HG02970 (cell line): ENCODE results near the gene FKBP8.

Source experiments
- ATAC-seq: cut with Tn5 transposase; IDR thresholded peaks from one replicate; pipeline ENCODE4 v1.9.1; 2021; ENCODE audit warnings: mild to moderate bottlenecking, moderate library complexity, moderate number of reproducible peaks; ENCODE audit not compliant: unreplicated experiment, low FRiP score

Gene FKBP8

DNA sequence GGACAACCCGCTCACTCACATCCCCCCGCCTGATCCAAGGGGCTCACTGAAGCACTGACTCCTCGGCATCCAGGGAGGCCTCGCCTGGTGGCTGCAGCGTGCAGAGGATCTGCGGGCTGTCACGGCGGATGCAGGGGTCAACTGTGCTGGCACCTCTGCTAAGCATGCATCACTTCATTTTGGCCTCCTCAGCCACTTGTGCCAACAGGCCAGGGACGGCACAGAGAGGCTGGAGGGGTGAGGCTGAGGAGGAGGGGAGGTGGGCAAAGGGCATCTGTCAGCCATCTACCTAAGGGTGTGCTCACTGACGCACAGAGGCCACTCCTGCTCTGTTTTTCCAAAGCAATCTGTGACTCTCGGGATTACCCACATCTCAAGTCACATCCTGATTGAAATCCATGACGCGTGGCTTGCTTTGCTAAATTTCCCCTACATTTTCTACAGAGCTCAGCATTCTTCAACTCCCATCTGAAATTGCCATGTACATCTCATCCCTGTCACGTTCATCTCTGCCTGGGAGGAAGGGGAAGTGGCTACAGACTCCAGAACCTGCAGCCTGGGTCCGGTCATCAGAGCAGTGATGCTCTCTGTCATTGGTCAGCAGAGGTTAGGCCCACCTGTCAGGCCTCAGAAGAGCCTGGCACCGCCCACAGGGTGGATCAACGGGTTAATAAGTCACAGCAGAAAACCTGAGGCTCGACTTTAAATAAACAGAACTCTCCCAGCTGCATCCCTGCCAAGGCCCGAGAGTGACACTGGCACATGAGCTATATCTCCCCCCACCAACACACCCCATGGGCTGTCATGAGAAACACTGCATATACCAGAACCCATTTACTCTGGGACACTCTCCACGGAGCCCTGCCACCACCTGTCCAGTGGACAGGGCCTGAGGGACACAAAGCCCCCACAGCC is 39.1 kb downstream of the FKBP8 start:
- no peak for ATAC-seq

DNA sequence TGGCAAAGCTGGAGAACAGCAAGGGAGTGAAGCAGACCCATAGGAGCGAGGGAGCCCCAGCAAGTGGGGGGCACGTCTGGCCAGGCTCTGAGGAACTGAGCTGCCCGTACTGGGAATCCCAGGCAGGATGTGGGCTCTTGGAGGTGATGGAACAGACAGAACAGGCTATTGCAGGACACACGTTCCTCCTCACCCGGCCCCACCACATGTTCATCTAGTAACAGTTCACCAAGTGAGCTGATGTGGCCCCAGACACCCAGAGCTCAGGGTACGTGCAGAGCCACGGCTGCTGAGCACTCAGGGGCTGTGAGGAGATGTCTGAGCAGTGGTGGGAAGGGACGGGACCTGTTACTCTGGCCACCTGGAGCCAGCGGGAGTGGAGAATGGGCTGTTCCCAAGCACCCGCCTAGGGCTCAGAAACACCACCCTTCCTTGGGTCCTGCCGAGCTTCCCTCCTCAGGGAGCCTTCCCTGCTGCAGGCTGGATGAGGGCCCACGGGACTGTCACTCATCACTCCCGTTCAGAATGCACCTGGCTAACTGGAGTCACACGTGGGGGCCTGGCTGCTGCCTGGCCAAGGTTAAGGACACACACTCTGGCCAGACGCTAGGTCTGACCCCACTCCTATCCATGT is 39.9 kb downstream of the FKBP8 start:
- ATAC-seq, result no peak

DNA sequence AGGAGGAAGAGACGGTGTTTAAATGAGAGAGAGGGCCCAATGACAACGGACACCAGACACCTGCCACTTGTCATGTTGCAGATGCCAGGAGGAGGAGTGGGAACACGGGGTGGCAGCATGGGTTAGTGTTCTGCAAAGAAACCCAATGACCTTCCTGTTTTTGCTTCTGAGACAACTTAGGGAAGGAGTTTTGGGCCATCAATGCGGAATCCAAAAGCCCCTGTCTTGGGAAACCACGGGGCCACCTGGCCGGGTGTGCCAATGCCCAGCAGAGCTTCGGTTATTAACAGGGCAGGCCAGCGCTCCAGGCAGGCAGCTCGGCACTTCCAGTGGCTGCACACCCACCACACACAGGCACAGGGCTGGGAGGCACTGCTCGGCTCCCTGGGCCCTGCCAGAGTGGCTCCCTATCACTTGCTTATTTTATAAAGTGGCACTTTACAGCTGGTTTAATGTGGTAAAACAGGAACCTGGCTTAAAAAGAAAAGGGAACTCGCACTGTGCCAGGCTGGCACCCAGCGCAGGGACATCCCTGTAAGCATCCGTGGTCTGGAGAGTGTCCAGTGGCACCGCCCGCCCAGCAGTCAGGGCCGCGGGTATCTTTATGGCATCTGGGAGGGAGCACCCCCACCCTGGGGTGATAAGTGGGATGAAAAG is 40.6 kb downstream of the FKBP8 start:
- ATAC-seq, result no peak

DNA sequence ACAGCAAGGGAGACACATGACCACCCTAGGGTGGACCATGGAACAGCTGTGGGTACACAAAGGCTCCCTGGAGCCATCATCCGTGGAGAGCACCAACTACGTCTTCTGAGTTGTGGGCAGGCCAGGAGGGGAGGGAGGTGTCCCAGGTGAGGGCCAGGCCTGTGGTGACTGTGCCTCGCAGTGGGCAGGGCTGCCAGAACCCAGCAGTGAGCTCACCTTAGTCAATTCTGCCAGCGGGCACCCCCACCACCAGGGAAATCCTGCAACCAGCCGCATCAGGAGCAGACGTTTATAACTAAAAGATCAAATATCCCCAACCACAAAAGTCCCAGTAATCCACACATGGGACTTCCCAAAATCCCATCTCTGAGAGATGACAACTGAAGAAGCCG is 41.1 kb downstream of the FKBP8 start:
- no peak for ATAC-seq

DNA sequence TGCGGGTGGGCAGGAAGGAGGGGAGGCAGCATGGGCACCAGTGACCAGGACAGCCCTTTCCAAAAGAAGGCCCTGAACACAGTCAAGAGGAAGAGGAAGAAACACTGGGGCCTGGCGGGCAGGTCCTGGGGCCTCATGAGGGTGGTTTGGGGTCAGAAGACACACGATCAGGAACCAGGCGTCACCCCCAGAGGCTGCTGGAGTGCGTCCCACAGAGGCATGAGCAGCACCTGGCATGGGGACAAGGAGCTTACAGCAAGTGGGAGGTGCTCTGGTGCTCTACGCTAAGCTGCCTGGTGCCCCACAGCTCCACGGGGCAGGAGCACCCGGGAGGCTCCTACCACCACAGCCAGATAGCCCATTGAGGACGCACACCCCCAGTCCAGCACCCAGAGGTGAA is 41.5 kb downstream of the FKBP8 start:
- no peak for ATAC-seq

DNA sequence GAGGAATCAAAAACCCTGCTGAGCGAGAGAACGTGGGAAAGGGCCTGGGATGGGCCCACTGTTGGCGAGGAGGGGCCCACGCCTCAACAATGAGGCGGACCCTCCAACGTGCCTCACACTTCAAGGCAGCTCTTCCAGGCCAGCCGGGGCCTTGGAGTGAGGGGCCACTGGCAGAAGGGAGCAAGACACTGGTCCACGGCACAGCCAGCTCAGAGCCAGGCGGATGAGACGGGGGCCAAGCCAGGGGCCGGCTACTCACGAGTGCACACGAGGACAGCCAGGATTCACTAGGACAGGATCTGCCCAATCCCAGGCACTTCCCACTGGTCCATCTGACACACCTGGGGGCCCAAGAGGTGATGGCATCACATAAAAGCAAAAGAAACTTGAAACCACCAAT is 42.0 kb downstream of the FKBP8 start:
- ATAC-seq, result no peak

DNA sequence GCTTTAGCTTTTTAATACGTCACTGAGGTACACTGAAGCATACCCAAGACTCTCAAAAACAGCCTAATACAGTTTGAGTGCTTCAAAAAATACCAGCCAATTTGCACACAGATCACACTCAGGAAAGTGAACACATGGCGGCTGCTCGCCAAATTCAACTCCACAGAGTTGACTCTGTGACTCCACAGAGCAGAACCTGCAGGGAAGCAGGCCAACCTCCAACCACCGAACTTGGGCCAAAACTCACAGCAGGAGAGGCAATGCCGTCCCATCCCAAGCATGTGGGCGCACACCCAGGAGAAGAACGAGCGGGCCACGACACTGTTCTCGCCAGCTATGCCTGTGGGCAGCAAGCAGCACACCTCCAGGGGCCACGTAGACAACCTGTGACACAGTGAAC is 42.6 kb downstream of the FKBP8 start:
- no peak for ATAC-seq

DNA sequence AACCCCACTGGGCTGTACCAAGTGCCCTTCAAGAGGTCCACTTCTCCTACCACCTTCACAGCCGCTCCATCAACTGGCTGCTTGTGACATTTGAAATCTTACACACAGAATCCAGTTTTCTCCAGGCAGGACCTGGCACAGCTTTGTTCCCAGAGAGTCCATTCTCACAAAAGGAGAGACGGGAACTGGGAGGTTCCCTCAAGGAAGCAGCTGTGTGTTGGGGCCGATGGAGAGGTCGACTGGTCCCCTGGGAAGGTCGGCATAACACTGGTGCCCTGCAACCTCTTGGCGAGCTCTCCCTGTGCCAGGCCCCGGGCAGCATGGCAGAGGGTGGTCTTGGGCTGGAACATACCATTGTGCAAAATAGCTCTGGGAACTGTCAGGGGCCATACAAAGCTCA is 43.0 kb downstream of the FKBP8 start:
- no peak for ATAC-seq

DNA sequence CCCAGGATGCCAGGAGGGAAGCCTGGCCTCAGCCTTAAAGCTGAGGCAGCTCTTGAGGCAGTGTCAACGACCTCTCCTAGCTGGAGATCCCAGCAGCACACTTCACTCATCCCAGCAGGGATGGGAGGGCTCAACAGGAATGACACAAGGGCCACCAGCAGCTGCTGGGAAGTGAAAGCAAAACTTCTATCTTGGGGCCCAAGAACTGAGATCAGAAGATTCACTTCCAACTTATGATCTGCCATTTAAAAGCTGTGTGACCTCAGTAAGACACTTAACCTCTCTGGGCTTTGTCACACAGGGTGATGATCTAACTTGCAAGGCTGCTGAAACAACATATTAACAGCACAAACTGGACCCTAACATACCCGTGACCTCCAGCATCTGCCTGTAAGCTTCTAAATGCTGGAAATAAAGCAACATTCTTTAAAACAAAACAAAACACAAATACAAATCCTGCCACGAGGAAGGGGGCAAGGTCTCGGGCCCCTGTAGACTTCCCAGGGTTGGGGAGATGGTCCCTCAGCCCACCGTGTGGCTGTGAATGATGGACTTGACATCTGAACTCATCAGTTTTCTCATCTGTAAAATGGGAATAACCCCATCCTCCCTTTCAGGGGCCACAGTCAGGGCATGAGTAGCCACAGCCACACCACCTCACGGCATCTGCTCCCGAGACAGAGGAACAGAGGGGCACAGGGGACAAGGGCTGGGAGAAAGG is 44.2 kb downstream of the FKBP8 start:
- no peak for ATAC-seq

DNA sequence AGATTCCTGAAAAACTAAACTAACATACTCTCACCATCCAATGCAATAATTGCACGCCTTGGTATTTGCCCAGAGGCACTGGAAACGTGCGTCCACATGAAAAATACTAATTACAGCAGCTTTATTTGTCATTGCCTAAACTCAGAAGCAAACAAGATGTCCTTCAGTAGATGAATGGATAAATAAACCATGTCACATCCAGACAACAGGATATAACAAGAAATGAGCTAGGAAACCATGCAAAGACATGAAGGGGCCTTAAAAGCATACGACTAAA is 46.5 kb downstream of the FKBP8 start:
- ATAC-seq, result no peak

DNA sequence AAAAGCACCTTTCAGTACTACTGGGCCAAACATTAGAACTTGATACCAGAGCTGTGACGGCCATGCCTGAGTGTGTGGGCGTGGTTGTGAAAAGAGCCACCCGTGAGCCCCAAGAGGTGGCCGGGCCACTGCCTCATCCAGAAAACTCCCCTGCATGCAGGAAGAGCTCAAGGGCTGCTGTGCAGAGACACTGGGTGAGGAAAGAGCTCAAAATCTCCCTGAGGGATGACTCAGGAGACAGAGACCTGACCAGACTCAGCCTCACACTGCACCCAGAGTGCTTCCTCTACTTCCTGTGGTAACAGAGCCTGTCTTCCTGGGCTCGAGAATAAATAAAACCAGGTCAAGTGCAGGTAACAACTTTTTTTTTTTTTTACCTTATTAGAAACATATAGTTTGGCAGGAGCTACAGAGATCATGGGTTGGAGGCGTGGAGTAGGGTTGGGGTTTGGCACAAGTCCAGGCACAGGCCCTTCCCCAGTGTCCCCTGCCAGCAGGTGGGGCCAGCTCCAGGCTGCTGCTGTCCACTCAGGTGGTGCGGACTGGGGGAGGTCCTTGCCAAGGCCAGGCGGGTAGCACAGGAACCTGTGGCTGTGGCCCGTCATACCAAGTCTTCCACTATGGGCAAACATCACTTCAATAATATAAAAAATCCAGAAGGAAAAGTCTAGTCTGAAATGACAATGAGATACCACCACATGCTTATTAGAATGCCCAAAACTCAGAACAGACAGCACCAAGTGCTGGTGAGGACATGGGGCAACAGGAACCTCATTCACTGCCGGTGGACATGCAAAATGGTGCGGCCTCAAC is 47.0 kb downstream of the FKBP8 start:
- no peak for ATAC-seq

DNA sequence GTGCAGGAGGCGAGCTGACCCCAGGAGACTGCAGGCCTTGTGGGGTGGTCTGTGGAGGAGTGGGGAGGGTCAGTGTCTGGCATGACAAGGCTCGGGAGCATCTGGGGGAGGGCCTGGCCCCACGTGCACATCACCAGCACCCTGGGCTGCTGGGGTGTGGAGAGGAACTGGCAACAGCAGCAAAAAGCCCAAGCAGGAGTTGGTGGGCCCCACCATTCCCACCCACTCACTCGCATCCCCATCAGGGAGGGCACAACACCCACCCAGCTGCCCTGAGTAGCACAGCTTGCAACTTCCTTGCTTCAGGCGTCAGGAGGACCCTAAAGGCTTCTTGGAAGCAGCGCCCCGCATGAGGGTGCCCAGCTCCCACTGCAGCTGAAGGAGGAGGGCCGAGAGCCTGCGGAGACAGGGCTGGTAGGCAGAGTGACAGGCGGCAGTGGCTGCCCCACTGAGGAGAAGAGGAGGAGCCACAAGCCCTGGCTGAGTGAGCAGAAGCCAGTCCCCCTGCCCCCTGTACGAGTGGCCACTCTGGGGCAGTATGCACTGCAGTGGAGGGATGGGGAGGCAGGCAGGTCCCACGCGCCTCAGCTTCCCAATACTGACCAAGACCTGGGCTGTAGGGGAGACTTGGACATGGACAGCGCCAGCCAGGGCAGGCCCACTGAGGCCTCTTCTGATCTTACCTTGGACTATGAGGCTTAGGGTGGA is 48.0 kb downstream of the FKBP8 start:
- ATAC-seq, result no peak

DNA sequence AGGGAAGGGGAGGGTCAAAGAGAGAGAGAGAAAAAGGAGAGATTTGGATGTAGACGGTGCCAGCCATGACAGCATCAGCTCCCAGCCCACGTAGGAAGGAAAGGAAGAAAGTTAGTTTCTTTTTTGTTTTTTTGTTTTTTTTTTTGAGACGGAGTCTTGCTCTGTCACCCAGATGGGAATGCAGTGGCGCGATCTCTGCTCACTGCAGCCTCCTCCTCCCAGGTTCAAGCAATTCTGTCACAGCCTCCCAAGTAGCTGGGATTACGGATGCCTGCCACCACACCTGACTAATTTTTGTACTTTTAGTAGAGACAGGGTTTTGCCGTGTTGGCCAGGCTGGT is 49.1 kb downstream of the FKBP8 start:
- ATAC-seq, result no peak

DNA sequence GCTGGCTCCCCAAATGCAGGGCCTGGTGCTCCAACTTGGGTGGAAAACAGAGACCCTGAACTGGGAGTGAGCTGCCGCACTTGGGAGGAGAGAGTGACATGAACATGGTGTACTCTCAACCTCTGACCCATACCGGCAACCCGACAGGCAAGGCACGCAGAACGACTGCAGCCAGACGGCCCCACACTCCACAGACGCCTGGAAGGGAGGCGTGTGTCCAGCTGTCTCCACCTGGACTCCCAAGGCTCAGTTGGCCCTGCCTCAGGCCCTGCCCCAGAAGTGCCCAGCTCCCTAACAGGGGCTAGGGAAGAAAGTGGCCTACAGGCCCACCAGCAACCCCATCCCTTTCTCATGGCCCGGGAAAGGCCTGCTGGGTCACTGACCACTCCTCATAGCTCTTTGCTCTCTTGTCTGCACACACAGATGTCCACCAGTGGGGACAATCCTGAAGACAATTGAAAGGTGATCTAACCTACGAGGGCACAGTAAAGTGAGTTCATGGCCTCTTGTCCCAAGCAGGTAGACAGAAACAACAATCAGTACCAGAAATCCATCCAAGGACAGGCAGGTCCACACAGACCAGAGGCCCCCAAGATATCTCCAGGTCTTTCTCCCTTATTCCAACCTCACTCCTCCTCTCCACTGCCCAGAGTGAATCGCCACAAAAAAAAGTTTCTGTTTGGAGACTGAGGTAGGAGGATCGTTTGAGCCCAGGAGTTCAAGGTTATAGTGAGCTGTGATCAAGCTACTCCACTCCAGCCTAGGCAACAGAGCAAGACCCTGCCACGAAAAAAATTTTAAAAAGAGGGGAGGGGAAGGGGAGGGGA is 49.7 kb downstream of the FKBP8 start:
- ATAC-seq, result no peak

DNA sequence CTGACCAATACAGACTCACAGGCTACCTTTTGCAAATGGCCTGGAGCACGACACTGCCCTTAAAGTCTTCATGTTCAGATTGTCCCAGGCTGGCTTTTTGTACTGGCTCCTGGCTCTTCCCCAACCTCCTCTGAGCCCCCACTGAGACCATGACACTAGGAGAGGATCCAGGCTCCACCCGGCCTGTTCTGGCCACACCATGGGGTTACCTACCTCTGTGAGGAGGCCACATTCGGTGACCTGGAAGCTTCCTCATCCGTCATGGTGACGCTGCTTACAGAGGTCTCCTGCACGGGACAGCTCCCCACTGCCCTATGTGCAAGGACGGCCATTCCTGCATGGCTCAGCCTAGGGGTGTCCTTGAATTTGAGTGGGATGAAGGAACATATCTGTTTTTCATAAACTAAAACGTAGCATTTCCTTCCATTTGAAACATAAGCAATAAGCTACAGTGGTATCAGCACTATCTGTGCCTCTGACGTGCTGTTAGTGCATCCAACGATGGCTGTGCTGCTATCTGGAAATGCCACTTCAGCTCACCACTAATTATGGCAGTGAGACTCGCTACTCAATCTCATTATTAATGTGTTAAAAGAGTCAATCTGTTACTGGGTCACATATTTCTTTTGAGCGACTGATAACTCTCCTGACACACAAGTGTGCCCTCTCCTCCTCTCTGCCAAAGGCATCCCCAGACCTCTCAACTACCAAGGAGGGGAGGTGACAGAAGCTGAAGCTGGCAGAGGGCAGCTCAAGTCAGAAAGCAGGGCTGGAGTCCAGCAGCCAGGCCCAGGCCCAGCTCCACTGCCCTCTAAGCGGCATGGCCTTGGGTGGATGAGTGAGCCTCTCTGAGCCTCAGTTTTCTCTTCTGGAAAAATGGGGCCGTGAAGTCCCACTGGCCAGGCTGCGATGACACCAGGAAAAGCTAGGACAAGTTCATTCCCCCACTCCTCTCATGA is 51.1 kb downstream of the FKBP8 start:
- ATAC-seq, result no peak

DNA sequence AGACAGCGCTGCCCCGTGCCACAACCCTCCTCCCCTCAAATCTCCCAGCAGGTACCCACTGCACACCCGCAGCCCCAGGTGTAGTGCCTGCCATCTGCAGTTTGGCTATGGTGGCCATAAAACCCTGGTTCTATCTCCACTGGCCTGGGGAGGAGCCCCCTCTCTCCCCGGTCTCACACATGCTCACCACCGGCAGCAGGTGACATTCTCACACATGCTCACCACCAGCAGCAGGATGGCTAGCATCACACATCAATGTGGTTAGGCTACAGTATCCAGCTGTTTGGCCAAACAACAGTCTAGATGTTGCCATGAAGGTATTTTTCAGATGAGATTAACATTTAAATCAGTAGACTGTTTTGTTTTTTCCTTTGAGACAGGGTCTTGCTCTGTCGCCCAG is 52.6 kb downstream of the FKBP8 start:
- ATAC-seq, result no peak

DNA sequence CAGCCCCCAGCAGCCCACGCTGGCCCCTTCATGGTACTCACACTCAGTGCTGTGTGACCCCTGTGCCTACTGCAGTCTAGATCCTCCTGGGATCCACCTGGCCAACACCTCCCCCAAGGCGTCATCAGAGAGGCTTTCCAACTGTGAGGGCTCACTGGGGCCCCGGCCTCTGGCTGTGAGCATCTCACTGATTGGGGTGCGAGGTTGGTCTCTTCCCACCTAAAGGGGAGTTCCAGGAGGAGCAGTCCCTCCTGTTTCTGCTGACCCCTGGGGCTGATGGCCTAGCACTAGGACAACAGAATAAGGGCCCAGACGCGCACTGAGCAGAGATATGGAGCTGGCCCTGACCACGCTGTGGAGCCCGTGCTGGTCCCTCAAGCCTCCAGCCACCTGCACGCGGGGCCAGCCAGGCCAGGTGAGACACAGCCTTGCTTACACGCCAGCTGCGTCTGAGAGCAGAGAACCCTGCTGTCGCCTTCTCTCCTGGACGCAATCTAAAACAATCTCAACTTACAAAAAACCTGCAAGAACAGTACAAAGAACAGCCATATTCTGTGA is 53.7 kb downstream of the FKBP8 start:
- ATAC-seq, result no peak
